CD14-positive monocyte (primary cell): ENCODE measurements around the gene PDE4D. TPM values are rescaled to one million over a fixed set of nuclear protein-coding genes. Genes with fewer than 3 reads are reported as not detected.

Experiments used
- DNase-seq, 3 donors: peaks; one replicate each; pipeline ENCODE4 v3.0.0-alpha.2; 2011 to 2022
- H2AFZ ChIP-seq: 2 replicates; pipeline ENCODE4 v1.6.0; 2012; ENCODE audit warnings: mild to moderate bottlenecking, low read depth, low read length, inconsistent platforms; ENCODE audit not compliant: insufficient read depth, poor library complexity, severe bottlenecking
- H3K27ac ChIP-seq, 2 donors: 1 replicate in 1 of 2; 2 replicates in 1 of 2; pipeline ENCODE4 v1.5.1; 2012 to 2013; ENCODE audit warnings: low read length in 2 of 2, control low read depth in 1 of 2, inconsistent platforms in 1 of 2, low read depth in 1 of 2, mild to moderate bottlenecking in 1 of 2
- H3K27me3 ChIP-seq, 2 donors: one replicate each; pipeline versions ENCODE4 v1.6.0 to v1.6.1; 2011 to 2013; ENCODE audit warnings: low read length in 2 of 2; ENCODE audit not compliant: control insufficient read depth in 2 of 2, insufficient read depth in 2 of 2
- H3K36me3 ChIP-seq, 2 donors: replicated peaks in 1 of 2; 1 replicate in 1 of 2; 2 replicates in 1 of 2; pipeline versions ENCODE4 v1.5.1 to v1.6.1; 2012 to 2013; ENCODE audit warnings: low read length in 2 of 2, control low read depth in 1 of 2, inconsistent platforms in 1 of 2, mild to moderate bottlenecking in 1 of 2; ENCODE audit not compliant: insufficient read depth in 2 of 2, control insufficient read depth in 1 of 2
- H3K4me1 ChIP-seq, 2 donors: 1 replicate in 1 of 2; 2 replicates in 1 of 2; pipeline versions ENCODE4 v1.5.1 to v1.6.1; 2012 to 2013; ENCODE audit warnings: low read length in 2 of 2, control low read depth in 1 of 2, inconsistent platforms in 1 of 2, mild to moderate bottlenecking in 1 of 2, moderate library complexity in 1 of 2; ENCODE audit not compliant: insufficient read depth in 2 of 2, control insufficient read depth in 1 of 2
- H3K4me2 ChIP-seq: replicated peaks from 2 replicates; pipeline ENCODE3; 2012; ENCODE audit warnings: low read length, moderate library complexity, mild to moderate bottlenecking; ENCODE audit not compliant: poor library complexity, severe bottlenecking; ENCODE audit errors: extremely low read depth
- H3K4me3 ChIP-seq, 3 experiments: fragments of 200-600 bp in 1 of 3; sonication (generic) in 1 of 3; replicated peaks in 1 of 3; 1 replicate in 2 of 3; 2 replicates in 1 of 3; pipeline ENCODE4 v1.5.1; 2011 to 2013; ENCODE audit warnings: low read length in 3 of 3, mild to moderate bottlenecking in 3 of 3, control low read depth in 2 of 3, low read depth in 2 of 3, inconsistent platforms in 1 of 3, moderate library complexity in 1 of 3
- H3K79me2 ChIP-seq: 2 replicates; pipeline ENCODE4 v1.6.0; 2012; ENCODE audit warnings: mild to moderate bottlenecking, control low read depth, inconsistent platforms, low read length, moderate library complexity; ENCODE audit not compliant: insufficient read depth
- H3K9ac ChIP-seq: 2 replicates; pipeline ENCODE4 v1.6.0; 2017; ENCODE audit warnings: low read length, mild to moderate bottlenecking; ENCODE audit not compliant: insufficient read depth, poor library complexity, severe bottlenecking
- H3K9me3 ChIP-seq, 2 donors: replicated peaks in 1 of 2; 1 replicate in 1 of 2; 2 replicates in 1 of 2; pipeline versions ENCODE4 v1.5.1 to v1.6.1; 2012 to 2013; ENCODE audit warnings: low read length in 2 of 2, control low read depth in 1 of 2; ENCODE audit not compliant: control insufficient read depth in 1 of 2, insufficient read depth in 1 of 2
- H4K20me1 ChIP-seq: 2 replicates; pipeline ENCODE4 v1.6.0; 2012; ENCODE audit warnings: mild to moderate bottlenecking, low read length, control low read depth, moderate library complexity; ENCODE audit not compliant: insufficient read depth
- H3K27ac Mint-ChIP-seq, 7 donors: one replicate each; pipeline ENCODE4 v1.8.0; 2020; ENCODE audit warnings: mild to moderate bottlenecking in 7 of 7, mixed read lengths in 7 of 7, moderate library complexity in 6 of 7, inconsistent platforms in 2 of 7
- H3K27me3 Mint-ChIP-seq, 3 donors: one replicate each; pipeline ENCODE4 v1.8.0; 2021 to 2022; ENCODE audit warnings: low read depth in 3 of 3, mild to moderate bottlenecking in 3 of 3, mixed read lengths in 3 of 3, moderate library complexity in 3 of 3, inconsistent platforms in 1 of 3
- H3K36me3 Mint-ChIP-seq, 2 donors: one replicate each; pipeline ENCODE4 v1.8.0; 2020; ENCODE audit warnings: mixed read lengths in 2 of 2, inconsistent platforms in 1 of 2, mild to moderate bottlenecking in 1 of 2
- H3K4me1 Mint-ChIP-seq: one replicate; pipeline ENCODE4 v1.8.0; 2020; ENCODE audit warnings: mild to moderate bottlenecking, mixed read lengths
- H3K4me3 Mint-ChIP-seq, 2 donors: one replicate each; pipeline ENCODE4 v1.8.0; 2020; ENCODE audit warnings: mild to moderate bottlenecking in 2 of 2, mixed read lengths in 2 of 2, moderate library complexity in 1 of 2
- H3K9me3 Mint-ChIP-seq, 7 donors: one replicate each; pipeline ENCODE4 v1.8.0; 2020 to 2022; ENCODE audit warnings: mixed read lengths in 7 of 7, mild to moderate bottlenecking in 6 of 7, moderate library complexity in 6 of 7, inconsistent platforms in 2 of 7
- CTCF ChIP-seq: fragments of 200-600 bp; IDR thresholded peaks from one replicate; pipeline ENCODE4 v1.8.0; 2022; ENCODE audit warnings: antibody characterized with exemption, mild to moderate bottlenecking
- WGBS: methylation state at CpG from one replicate; pipeline ENCODE4 v1.1.5; 2013; ENCODE audit warnings: missing lambda C conversion rate; ENCODE audit not compliant: insufficient coverage; 5-methylcytosine and 5-hydroxymethylcytosine counted together
- intact Hi-C, 2 donors: fragments of 100-400 bp; cut with micrococcal nuclease; formaldehyde crosslinking; loops; one replicate each; pipeline versions ENCODE4 v1.15.0 to v1.15.1; 2023
- polyA plus RNA-seq, 3 donors: library from polyadenylated mRNA; depleted of rRNA in 1 of 3; unstranded in 2 of 3; stranded (reverse) in 1 of 3; fragments of 300-500 nt in 2 of 3; fragments of >200 nt in 1 of 3; fragmentation: Illumina TruSeq in 2 of 3; gene quantifications; 1 replicate in 2 of 3; 2 replicates in 1 of 3; pipeline ENCODE4 v1.2.3, GENCODE V29; 2012 to 2021

PDE4D gene
- polyA plus RNA-seq, 3 donors = 1.9 to 3.4 (median 2.8) TPM

- Mint-ChIP-seq H3K27me3 (no peaks in the 10 kb centered on the region), H3K4me1 (peaks cover 5% of the 10 kb centered on the region), H3K36me3 (no peaks in the 10 kb centered on the region), H3K9me3 (no peaks in the 10 kb centered on the region), H3K4me3 (no peak overlapping the region), H3K27ac (no peak overlapping the region)
- Histone ChIP-seq H3K9me3 (no peaks in the 10 kb centered on the region), H4K20me1 (no peaks in the 10 kb centered on the region), H3K27me3 (no peaks in the 10 kb centered on the region), H3K4me2 (no peak overlapping the region), H2AFZ (no peak overlapping the region), H3K27ac (no peak overlapping the region), H3K4me3 (no peak overlapping the region), H3K9ac (no peak overlapping the region), H3K79me2 (no peaks in the 10 kb centered on the region), H3K36me3 (no peaks in the 10 kb centered on the region), H3K4me1 (no peaks in the 10 kb centered on the region)
- WGBS = 47% methylated on average over 3 of the region's 8 CpGs
- intact Hi-C loops = no loop called here
- TF ChIP-seq CTCF = no peak
- no peak for DNase-seq
Measured at GRCh38 chr5:59648949-59649921, 244.3 kb downstream of the PDE4D start.

GRCh38 chr5:59648038-59648831 lies 245.3 kb downstream of the PDE4D start:
- no peak for TF ChIP-seq CTCF
- intact Hi-C loops = no loop called here
- Histone ChIP-seq H3K79me2 (no peaks in the 10 kb centered on the region), H3K9ac (no peak overlapping the region), H3K27ac (no peak overlapping the region), H2AFZ (no peak overlapping the region), H3K4me2 (no peak overlapping the region), H3K4me3 (no peak overlapping the region), H4K20me1 (no peaks in the 10 kb centered on the region), H3K4me1 (no peaks in the 10 kb centered on the region), H3K36me3 (no peaks in the 10 kb centered on the region), H3K9me3 (no peaks in the 10 kb centered on the region), H3K27me3 (no peaks in the 10 kb centered on the region)
- H3K4me3 Mint-ChIP-seq = no peak overlapping the region
- H3K4me1 Mint-ChIP-seq = peaks cover 5% of the 10 kb centered on the region
- H3K9me3 Mint-ChIP-seq = peaks cover 0 to under 1% (median under 1%) of the 10 kb centered on the region in 7 donors
- no peaks in the 10 kb centered on the region for H3K27me3 Mint-ChIP-seq
- DNase-seq = no peak
- peak overlapping the region in 1 of 7 donors; percentile 58 for H3K27ac Mint-ChIP-seq
- H3K36me3 Mint-ChIP-seq = peaks cover 0 to under 1% of the 10 kb centered on the region in 2 donors
- WGBS = no CpG with 5 or more reads among the region's 1 CpG
